GM23338 (cell line): ENCODE results near the gene ULK2.

Source experiments
- CREB1 ChIP-seq: fragments of 250-450 bp; sonication (Bioruptor Pico); IDR thresholded peaks from 2 replicates; pipeline ENCODE4 v1.5.0; 2020; ENCODE audit warnings: low read depth, mild to moderate bottlenecking, moderate library complexity
- CTCF ChIP-seq, 2 experiments: fragments of 200-600 bp in 1 of 2; sonication (generic) in 1 of 2; conservative IDR thresholded peaks; 2 replicates each; pipeline versions ENCODE4 v1.5.1 to v1.6.1; 2016 to 2017; ENCODE audit warnings: antibody characterized with exemption in 2 of 2, low read depth in 2 of 2, mild to moderate bottlenecking in 2 of 2, moderate library complexity in 1 of 2
- ETS1 ChIP-seq: IDR thresholded peaks from 2 replicates; pipeline ENCODE4 v1.6.1; 2016; ENCODE audit warnings: antibody characterized with exemption
- EZH2 ChIP-seq: fragments of 200-600 bp; sonication (generic); IDR thresholded peaks from one replicate; pipeline ENCODE4 v1.8.0; 2017; ENCODE audit warnings: antibody characterized with exemption, mild to moderate bottlenecking, low read depth; ENCODE audit not compliant: unreplicated experiment
- EZH2phosphoT487 ChIP-seq: fragments of 200-600 bp; sonication (generic); IDR thresholded peaks from one replicate; pipeline ENCODE4 v1.8.1; 2018; ENCODE audit warnings: antibody characterized with exemption; ENCODE audit not compliant: unreplicated experiment
- JUNB ChIP-seq: IDR thresholded peaks from one replicate; pipeline ENCODE4 v1.6.1; 2016; ENCODE audit warnings: antibody characterized with exemption; ENCODE audit not compliant: unreplicated experiment
- NANOG ChIP-seq: IDR thresholded peaks from 2 replicates; pipeline ENCODE4 v1.6.1; 2016; ENCODE audit warnings: antibody characterized with exemption, borderline replicate concordance
- POLR2AphosphoS5 ChIP-seq: IDR thresholded peaks from 2 replicates; pipeline ENCODE4 v1.6.1; 2016; ENCODE audit warnings: antibody characterized with exemption, low read depth
- REST ChIP-seq: IDR thresholded peaks from one replicate; pipeline ENCODE4 v1.6.1; 2018; ENCODE audit warnings: antibody characterized with exemption; ENCODE audit not compliant: unreplicated experiment
- STAT1 ChIP-seq: IDR thresholded peaks from one replicate; pipeline ENCODE4 v1.6.1; 2016; ENCODE audit warnings: antibody characterized with exemption; ENCODE audit not compliant: unreplicated experiment
- ZNF114 ChIP-seq: fragments of 250-450 bp; sonication (Bioruptor Pico); IDR thresholded peaks from 2 replicates; pipeline ENCODE4 v1.5.0; 2020; ENCODE audit warnings: mild to moderate bottlenecking, moderate library complexity
- ZNF331 ChIP-seq: fragments of 250-450 bp; sonication (Bioruptor Pico); IDR thresholded peaks from 2 replicates; pipeline ENCODE4 v1.5.0; 2020; ENCODE audit warnings: low read depth, mild to moderate bottlenecking, moderate library complexity

GRCh38 chr17:19800571-19800970 is 67.2 kb downstream of the ULK2 start:
- TF ChIP-seq EZH2 (no peak), CREB1 (no peak), CTCF (conservative IDR thresholded peaks at IDR 0.05; ENCODE audit: low read depth in 2 of 2) (no peak), POLR2AphosphoS5 (no peak), JUNB (no peak), REST (no peak), EZH2phosphoT487 (no peak), STAT1 (no peak), ZNF114 (CRISPR knock-in tag) (no peak), NANOG (no peak), ETS1 (no peak), ZNF331 (CRISPR knock-in tag) (no peak)
